ENCODE measurements around the gene KLHL9. TPM values are rescaled to one million over a fixed set of nuclear protein-coding genes. Genes with fewer than 3 reads are reported as not detected.

Gene KLHL9
- total and polyA plus RNA-seq, 2 of the 13 experiments (the other 11 are each of a cell fraction or from before 2014, with no cell fraction given), result 8.7 to 17.7 TPM

DNA sequence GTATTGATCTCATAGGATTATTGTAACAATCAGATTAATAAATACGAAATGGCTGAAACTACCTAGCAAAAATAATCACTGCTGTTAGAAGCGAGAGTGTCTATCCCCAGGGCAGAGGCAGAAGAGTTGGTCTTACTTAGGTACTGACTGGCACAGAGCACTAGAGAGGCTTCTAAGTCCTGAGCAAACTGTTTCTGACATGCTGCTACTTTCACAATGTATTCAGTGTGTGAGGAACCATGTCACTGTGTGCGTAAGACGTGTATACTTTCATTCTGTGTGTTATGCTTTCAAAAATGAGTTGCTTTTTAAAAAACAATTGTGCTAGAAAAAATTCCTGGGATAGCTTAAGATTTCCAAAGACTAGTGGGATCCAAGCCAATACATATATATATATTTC, 5.5 kb upstream of the KLHL9 start:
- no peaks in the 10 kb centered on the region for H3K9me3 ChIP-seq (ENCODE audit: low read length)
- H3K79me2 ChIP-seq (ENCODE audit: insufficient read depth, low read length), result no peaks in the 10 kb centered on the region
- no TSS peak for BruUV-seq (replicated peaks)
- 20% methylated on average over 4 of the region's 4 CpGs for WGBS (ENCODE audit: low lambda C conversion rate)
- ATAC-seq (no peak), DNase-seq (ENCODE audit: low spot score) (no peak), FAIRE-seq (no peak)
- no peaks in the 10 kb centered on the region for H4K20me1 ChIP-seq (ENCODE audit: insufficient read depth, low read length)
- 0 out of 2 replicates have a peak, but pooled peaks cover 7% of the 10 kb centered on the region for H3K4me1 ChIP-seq (ENCODE audit: insufficient read depth, low read length)
- CTCF ChIA-PET (ENCODE audit: low intra/inter-chr PET ratio, low total read pairs), result no interaction called here
- no peak overlapping the region for H3K9ac ChIP-seq (ENCODE audit: insufficient read depth, low read depth, low read length)
- H3K27ac ChIP-seq (ENCODE audit: extremely low read length, insufficient read depth, low read length), result no peak overlapping the region
- no peaks in the 10 kb centered on the region for H3K27me3 ChIP-seq (ENCODE audit: control insufficient read depth in 1 of 2, insufficient read depth in 2 of 2, low read length in 2 of 2)
- TF ChIP-seq MXD4 (CRISPR knock-in tag; IDR thresholded peaks at IDR 0.05) (no peak), MBNL3 (CRISPR knock-in tag; conservative IDR thresholded peaks at IDR 0.05) (no peak), PBX3 (CRISPR knock-in tag; IDR thresholded peaks at IDR 0.05; ENCODE audit: borderline replicate concordance) (no peak), ZNF766 (CRISPR knock-in tag; IDR thresholded peaks at IDR 0.05; ENCODE audit: borderline replicate concordance) (no peak), FLYWCH1 (CRISPR knock-in tag; IDR thresholded peaks at IDR 0.05) (no peak), ZNF780A (CRISPR knock-in tag; IDR thresholded peaks at IDR 0.05) (no peak), SUZ12 (IDR thresholded peaks at IDR 0.05; ENCODE audit: low read depth, low read length) (no peak), MED8 (CRISPR knock-in tag; IDR thresholded peaks at IDR 0.05; ENCODE audit: insufficient replicate concordance) (no peak), ZNF772 (CRISPR knock-in tag; IDR thresholded peaks at IDR 0.05) (no peak), FOXM1 (CRISPR knock-in tag; IDR thresholded peaks at IDR 0.05) (no peak), ZFP82 (CRISPR knock-in tag; IDR thresholded peaks at IDR 0.05; ENCODE audit: borderline replicate concordance) (no peak), ARHGAP35 (CRISPR knock-in tag; IDR thresholded peaks at IDR 0.05; ENCODE audit: borderline replicate concordance) (no peak)
- TF ChIP-seq, protein P1, sequence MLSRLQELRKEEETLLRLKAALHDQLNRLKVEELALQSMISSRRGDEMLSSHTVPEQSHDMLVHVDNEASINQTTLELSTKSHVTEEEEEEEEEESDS (CRISPR knock-in tag; IDR thresholded peaks at IDR 0.05; ENCODE audit: borderline replicate concordance), result no peak
- intact Hi-C loops (cut with micrococcal nuclease; ENCODE audit: unreplicated experiment), result no loop called here
- POLR2A ChIA-PET, result no interaction called here
- H3K4me2 ChIP-seq (ENCODE audit: low read depth, low read length), result no peak overlapping the region
- H3K36me3 ChIP-seq (replicated peaks in 1 of 2; ENCODE audit: control insufficient read depth in 1 of 2, insufficient read depth in 2 of 2, low read length in 2 of 2), result no peaks in the 10 kb centered on the region
- H3K4me3 ChIP-seq (replicated peaks in 1 of 3; ENCODE audit: insufficient read depth in 1 of 3, low read depth in 2 of 3, low read length in 3 of 3), result no peak overlapping the region
- H2AFZ ChIP-seq (ENCODE audit: low read length), result no peak overlapping the region
- in situ Hi-C loops (cut with HindIII; ENCODE audit: extremely low pct_ligation_motif_present, low pct_unique_long_range_greater_than_20kb), result no loop called here

All from HepG2 (cell line).